Measurements from ENCODE around the gene SLC9C2.

DNA sequence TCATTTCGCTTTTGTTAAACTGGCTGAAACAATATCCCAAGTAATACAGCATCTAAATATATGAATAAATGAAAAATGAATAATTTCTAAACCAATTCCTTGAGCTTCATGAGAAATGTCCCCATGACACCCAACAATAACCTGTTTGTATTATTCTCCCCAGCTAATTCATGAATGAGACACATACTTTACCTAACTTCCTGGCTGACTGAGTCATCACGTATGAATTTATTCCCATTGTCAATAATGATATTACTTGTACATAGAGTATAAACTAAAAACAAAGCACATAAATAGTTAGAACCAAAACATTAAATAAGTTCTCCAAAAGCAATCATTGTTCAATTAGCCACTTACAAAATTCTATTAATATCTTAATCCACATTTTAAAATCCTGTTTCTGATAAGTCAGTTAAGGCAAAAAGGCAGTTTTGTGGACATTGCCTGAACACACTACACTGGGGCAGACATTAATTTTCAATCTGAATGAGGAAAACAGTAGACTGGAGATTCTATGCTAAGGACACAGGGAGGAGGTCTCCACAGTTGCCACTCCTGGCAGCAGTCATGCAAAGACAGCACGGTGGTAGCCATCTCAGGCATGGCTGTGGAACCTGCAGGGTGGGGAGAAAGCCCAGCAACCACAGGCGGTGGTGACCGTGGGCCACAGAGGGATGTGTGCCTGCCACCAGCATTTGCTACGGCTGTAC, 48.2 kb downstream of the SLC9C2 start:
- TF ChIP-seq CTCF (IDR thresholded peaks at IDR 0.05; ENCODE audit: insufficient read depth, low read depth, low read length), result no peak
- no peak for TF ChIP-seq EZH2 (IDR thresholded peaks at IDR 0.05; ENCODE audit: insufficient read depth, low read length)

Measured in astrocyte (in vitro differentiated cells and primary cell).